GM10248 (cell line): Measurements from ENCODE around the gene UBE2L6.

Experiments
- CTCF ChIA-PET: fragments of 300-600 bp; sonication (Branson Sonifier 250); formaldehyde crosslinking; extraction: SDS; loops from one replicate; lab custom pipeline; 2021; ENCODE audit warnings: antibody characterized with exemption; lab: Yijun Ruan, JAX
- POLR2A ChIA-PET: fragments of 350-650 bp; sonication (Branson Sonifier 250); formaldehyde crosslinking; extraction: SDS; loops from one replicate; lab custom pipeline; 2020; ENCODE audit warnings: antibody characterized with exemption; lab: Yijun Ruan, JAX
- DNase-seq: peaks from one replicate; pipeline ENCODE4 v3.0.0; 2012; ENCODE audit errors: extremely low spot score
- TF ChIP-seq, protein P1 (sequence below): IDR thresholded peaks from 2 replicates; pipeline ENCODE4 v1.5.1; 2012; ENCODE audit warnings: mild to moderate bottlenecking, low read depth; ENCODE audit errors: extremely low read depth, missing control alignments, control extremely low read depth

UBE2L6 gene

DNA sequence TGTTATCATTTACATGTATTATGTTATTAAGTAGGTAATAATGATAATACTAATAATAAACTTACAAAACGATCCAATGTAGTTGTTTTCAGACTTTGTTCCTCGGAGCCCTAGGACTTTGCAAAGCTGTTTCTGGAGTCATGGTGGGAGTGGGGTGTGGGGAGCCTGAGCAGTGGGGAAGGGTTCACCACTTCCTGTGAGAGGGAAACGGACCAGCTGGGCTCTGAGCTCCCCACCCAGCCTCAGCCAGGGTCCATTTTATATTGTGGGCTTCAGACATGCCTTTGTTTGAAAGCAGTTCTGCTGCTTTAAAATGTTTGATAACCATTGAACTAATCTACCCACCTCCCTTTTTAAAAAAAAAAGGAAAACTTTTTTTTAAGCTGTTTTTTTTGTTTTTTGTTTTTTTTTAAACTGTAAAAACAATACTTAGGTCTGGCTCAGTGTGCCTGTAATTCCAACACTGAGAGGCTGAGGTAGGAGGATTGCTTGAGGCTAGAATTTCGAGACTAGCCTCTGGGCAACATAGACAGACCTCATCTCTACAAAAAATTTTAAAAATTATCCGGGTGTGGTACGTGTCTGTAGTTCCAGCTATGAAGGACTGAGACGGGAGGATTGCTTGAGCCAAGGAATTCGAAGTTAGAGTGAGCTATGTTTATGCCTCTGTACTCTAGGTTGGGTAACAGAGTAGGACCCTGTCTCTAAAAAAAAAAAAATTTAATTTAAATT, 37.0 kb upstream of the UBE2L6 start:
- TF ChIP-seq, protein P1, sequence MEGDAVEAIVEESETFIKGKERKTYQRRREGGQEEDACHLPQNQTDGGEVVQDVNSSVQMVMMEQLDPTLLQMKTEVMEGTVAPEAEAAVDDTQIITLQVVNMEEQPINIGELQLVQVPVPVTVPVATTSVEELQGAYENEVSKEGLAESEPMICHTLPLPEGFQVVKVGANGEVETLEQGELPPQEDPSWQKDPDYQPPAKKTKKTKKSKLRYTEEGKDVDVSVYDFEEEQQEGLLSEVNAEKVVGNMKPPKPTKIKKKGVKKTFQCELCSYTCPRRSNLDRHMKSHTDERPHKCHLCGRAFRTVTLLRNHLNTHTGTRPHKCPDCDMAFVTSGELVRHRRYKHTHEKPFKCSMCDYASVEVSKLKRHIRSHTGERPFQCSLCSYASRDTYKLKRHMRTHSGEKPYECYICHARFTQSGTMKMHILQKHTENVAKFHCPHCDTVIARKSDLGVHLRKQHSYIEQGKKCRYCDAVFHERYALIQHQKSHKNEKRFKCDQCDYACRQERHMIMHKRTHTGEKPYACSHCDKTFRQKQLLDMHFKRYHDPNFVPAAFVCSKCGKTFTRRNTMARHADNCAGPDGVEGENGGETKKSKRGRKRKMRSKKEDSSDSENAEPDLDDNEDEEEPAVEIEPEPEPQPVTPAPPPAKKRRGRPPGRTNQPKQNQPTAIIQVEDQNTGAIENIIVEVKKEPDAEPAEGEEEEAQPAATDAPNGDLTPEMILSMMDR: no peak
- ChIA-PET POLR2A (no interaction called here), CTCF (interaction anchor here (0.9 to 2.4 kb wide), 5 partner anchors 8 to 146 kb away, joined by 3 to 7 read pairs (median 3); partner anchors contain the start of gene UBE2L6)
- DNase-seq: no peak

- no peak for DNase-seq
- CTCF ChIA-PET: interaction anchor here (1.0 to 2.0 kb wide), 2 partner anchors 43 to 108 kb away, joined by 3 to 5 read pairs; no protein-coding TSS in a partner anchor
- TF ChIP-seq, protein P1: no peak
- POLR2A ChIA-PET: no interaction called here
These were observed 33.8 kb upstream of the UBE2L6 start for GRCh38 chr11:57601297-57601696.

DNA sequence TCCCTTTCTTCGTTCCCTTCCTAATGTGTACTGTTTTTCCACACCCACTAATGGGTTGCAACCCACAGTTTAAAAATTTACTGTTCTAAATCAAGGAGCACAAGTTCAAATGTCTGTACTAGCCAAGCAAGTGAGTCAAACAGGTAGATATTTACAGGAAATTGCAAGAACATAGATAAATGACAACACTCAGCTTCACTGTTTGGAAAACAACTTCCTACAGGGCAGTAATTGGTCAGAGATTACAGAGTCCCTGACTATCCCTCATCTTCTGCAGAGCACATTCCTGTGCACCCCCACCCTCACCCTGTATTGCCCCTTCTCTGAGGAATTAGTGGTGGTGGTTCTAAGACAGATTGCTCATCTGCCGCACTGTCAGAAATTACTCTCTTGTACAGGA, 31.9 kb upstream of the UBE2L6 start:
- CTCF ChIA-PET: interaction anchor here (1.1 to 1.2 kb wide), 2 partner anchors 21 to 72 kb away, joined by 3 read pairs; no protein-coding TSS in a partner anchor
- POLR2A ChIA-PET: no interaction called here
- no peak for DNase-seq

DNA sequence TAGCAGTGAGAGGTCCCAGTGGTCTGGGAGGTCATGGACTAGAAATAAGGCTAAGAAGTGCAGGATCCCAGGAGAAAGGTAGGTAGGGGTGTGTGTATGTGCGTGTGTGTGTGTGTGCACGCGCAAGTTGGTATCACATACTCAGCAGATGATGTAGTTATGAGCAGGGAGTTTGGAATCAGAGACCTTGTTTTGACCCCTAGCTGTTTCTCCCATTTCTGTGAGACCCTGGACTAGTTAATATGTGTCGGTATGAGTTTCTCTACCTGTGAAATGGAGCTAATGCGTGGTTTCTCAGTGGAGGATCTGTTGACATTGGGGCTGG, 31.3 kb upstream of the UBE2L6 start:
- DNase-seq: no peak
- POLR2A ChIA-PET: no interaction called here
- TF ChIP-seq, protein P1: no peak
- CTCF ChIA-PET: interaction anchor here (1.1 to 1.2 kb wide), 2 partner anchors 22 to 71 kb away, joined by 3 read pairs; no protein-coding TSS in a partner anchor

More for the DNA sequence above, 31.9 kb upstream of the UBE2L6 start:
- TF ChIP-seq, protein P1: no peak

- ChIA-PET POLR2A (no interaction called here), CTCF (interaction anchor here (1.1 kb wide), 1 partner anchor 71 kb away, joined by 3 read pairs; no protein-coding TSS in a partner anchor)
- TF ChIP-seq, protein P1: no peak
- no peak for DNase-seq
These were observed 30.7 kb upstream of the UBE2L6 start for GRCh38 chr11:57597916-57598830.

DNA sequence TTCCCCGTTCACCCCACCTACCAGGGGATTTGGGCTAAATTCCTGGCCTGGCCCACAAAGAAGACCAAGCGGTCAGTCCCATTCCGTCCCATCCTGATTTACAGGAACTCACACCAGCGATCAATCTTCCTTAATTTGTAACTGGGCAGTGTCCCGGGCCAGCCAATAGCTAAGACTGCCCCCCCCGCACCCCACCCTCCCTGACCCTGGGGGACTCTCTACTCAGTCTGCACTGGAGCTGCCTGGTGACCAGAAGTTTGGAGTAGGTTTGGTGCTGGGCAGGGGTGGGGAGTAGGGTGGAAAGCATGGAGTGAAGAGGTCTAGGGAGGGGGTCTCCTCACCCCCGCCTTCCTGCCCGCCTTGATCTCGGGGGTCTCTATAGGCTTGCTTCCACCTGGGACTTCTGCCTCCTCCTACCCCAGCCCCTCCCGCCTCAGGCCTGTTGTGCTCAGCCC, 30.0 kb upstream of the UBE2L6 start, which contains the start of gene SERPING1:
TSS of gene SERPING1 (plus strand) at position 225 of the 455 bp plus-strand sequence. CDS start 586 bp downstream, outside the sequence.
- TF ChIP-seq, protein P1: no peak
- DNase-seq: no peak
- ChIA-PET POLR2A (interaction anchor here (0.6 kb wide), 2 partner anchors 60 to 300 kb away, joined by 4 to 6 read pairs; partner anchors contain the start of gene SMTNL1), CTCF (no interaction called here)
